ENCODE results near the gene RPS27.

Gene RPS27

GRCh38 chr1:153968408-153968807, 22.2 kb upstream of the RPS27 start (continued):
- TF ChIP-seq BACH2 (CRISPR knock-in tag; IDR thresholded peaks at IDR 0.05; ENCODE audit: borderline replicate concordance): no peak
- no peak for TF ChIP-seq ZFP3 (CRISPR knock-in tag; IDR thresholded peaks at IDR 0.05)
- TF ChIP-seq OSR1 (CRISPR knock-in tag; IDR thresholded peaks at IDR 0.05): no peak

- TF ChIP-seq CSDC2 (CRISPR knock-in tag; IDR thresholded peaks at IDR 0.05) (no peak), PPARA (CRISPR knock-in tag; IDR thresholded peaks at IDR 0.05; ENCODE audit: borderline replicate concordance) (no peak), ISL1 (CRISPR knock-in tag; IDR thresholded peaks at IDR 0.05) (no peak), CSRNP3 (CRISPR knock-in tag; IDR thresholded peaks at IDR 0.05) (no peak), ZFP30 (CRISPR knock-in tag; IDR thresholded peaks at IDR 0.05) (no peak)
- ATAC-seq: no peak
These were observed 21.6 kb upstream of the RPS27 start for GRCh38 chr1:153968972-153969371.

GRCh38 chr1:153970346-153970745, 20.2 kb upstream of the RPS27 start:
- TF ChIP-seq ZFP3 (CRISPR knock-in tag; IDR thresholded peaks at IDR 0.05) (no peak), ESRRG (CRISPR knock-in tag; IDR thresholded peaks at IDR 0.05) (no peak), PATZ1 (CRISPR knock-in tag; IDR thresholded peaks at IDR 0.05; ENCODE audit: borderline replicate concordance) (no peak), ARNTL (CRISPR knock-in tag; IDR thresholded peaks at IDR 0.05; ENCODE audit: borderline replicate concordance, low read depth) (no peak), CREB5 (CRISPR knock-in tag; IDR thresholded peaks at IDR 0.05; ENCODE audit: low read depth) (no peak), CSRNP3 (CRISPR knock-in tag; IDR thresholded peaks at IDR 0.05) (no peak), PPARA (CRISPR knock-in tag; IDR thresholded peaks at IDR 0.05; ENCODE audit: borderline replicate concordance) (no peak)
- ATAC-seq: no peak

GRCh38 chr1:153973071-153973470, 17.5 kb upstream of the RPS27 start:
- no peak for ATAC-seq
- no peak for TF ChIP-seq CSDC2 (CRISPR knock-in tag; IDR thresholded peaks at IDR 0.05)
- TF ChIP-seq POU6F1 (CRISPR knock-in tag; IDR thresholded peaks at IDR 0.05; ENCODE audit: borderline replicate concordance, low read depth): no peak
- no peak for TF ChIP-seq OSR1 (CRISPR knock-in tag; IDR thresholded peaks at IDR 0.05)
- no peak for TF ChIP-seq ARNTL (CRISPR knock-in tag; IDR thresholded peaks at IDR 0.05; ENCODE audit: borderline replicate concordance, low read depth)
- TF ChIP-seq ZNF565 (CRISPR knock-in tag; conservative IDR thresholded peaks at IDR 0.05; ENCODE audit: low read depth): no peak
- no peak for TF ChIP-seq ZNF70 (CRISPR knock-in tag; IDR thresholded peaks at IDR 0.05)
- TF ChIP-seq ZC3H10 (CRISPR knock-in tag; IDR thresholded peaks at IDR 0.05): no peak
- TF ChIP-seq SNAI2 (CRISPR knock-in tag; IDR thresholded peaks at IDR 0.05): no peak
- TF ChIP-seq TSHZ2 (CRISPR knock-in tag; IDR thresholded peaks at IDR 0.05): no peak
- TF ChIP-seq ESRRG (CRISPR knock-in tag; IDR thresholded peaks at IDR 0.05): no peak
- TF ChIP-seq ZFP3 (CRISPR knock-in tag; IDR thresholded peaks at IDR 0.05): no peak
- TF ChIP-seq TCF4 (CRISPR knock-in tag; IDR thresholded peaks at IDR 0.05; ENCODE audit: borderline replicate concordance): no peak
- TF ChIP-seq ZFP30 (CRISPR knock-in tag; IDR thresholded peaks at IDR 0.05): no peak
- no peak for TF ChIP-seq TOX (CRISPR knock-in tag; IDR thresholded peaks at IDR 0.05; ENCODE audit: borderline replicate concordance)
- TF ChIP-seq ZNF8 (CRISPR knock-in tag; IDR thresholded peaks at IDR 0.05): no peak
- no peak for TF ChIP-seq PPARA (CRISPR knock-in tag; IDR thresholded peaks at IDR 0.05; ENCODE audit: borderline replicate concordance)
- no peak for TF ChIP-seq BACH2 (CRISPR knock-in tag; IDR thresholded peaks at IDR 0.05; ENCODE audit: borderline replicate concordance)
- no peak for TF ChIP-seq CREB5 (CRISPR knock-in tag; IDR thresholded peaks at IDR 0.05; ENCODE audit: low read depth)
- no peak for TF ChIP-seq CSRNP3 (CRISPR knock-in tag; IDR thresholded peaks at IDR 0.05)
